ENCODE data around the gene PLCXD3.

- no peak for TF ChIP-seq CTCF (IDR thresholded peaks at IDR 0.05)
- TF ChIP-seq POLR2AphosphoS5 (IDR thresholded peaks at IDR 0.05): no peak
These were observed 37.6 kb upstream of the PLCXD3 start for GRCh38 chr5:41547991-41548390.

Data from prostate gland (tissue), 2 donors.